Right lobe of liver (tissue), 4 donors: ENCODE measurements around the gene ANKS1B.

Experiments
- CTCF ChIP-seq, 4 donors: fragments of 200-600 bp in 3 of 4; fragments of 450-650 bp in 1 of 4; IDR thresholded peaks; one replicate each; pipeline versions ENCODE4 v1.5.1 to v1.8.0; 2016 to 2022; ENCODE audit warnings: antibody characterized with exemption in 4 of 4, mild to moderate bottlenecking in 2 of 4
- POLR2A ChIP-seq: fragments of 450-650 bp; IDR thresholded peaks from one replicate; pipeline ENCODE4 v1.6.1; 2017; ENCODE audit warnings: antibody characterized with exemption, mild to moderate bottlenecking
- donor health status: DM: no; HTN: no; CAD: no.
- donor health status: DM: no; HTN: no; CAD: no.
- donor health status: DM: no; HTN: yes; CAD: no.

- no peak for TF ChIP-seq CTCF (IDR thresholded peaks at IDR 0.05)
- no peak for TF ChIP-seq POLR2A
These were observed 673.4 kb downstream of the ANKS1B start for GRCh38 chr12:99311373-99311772.
